ENCODE data around the gene PELO.
"Not testable (repeated sequence)": the region's sequence is repeated elsewhere in the genome, so short reads cannot be mapped to it uniquely, and the experiment has no call there.

Gene PELO, protein sequence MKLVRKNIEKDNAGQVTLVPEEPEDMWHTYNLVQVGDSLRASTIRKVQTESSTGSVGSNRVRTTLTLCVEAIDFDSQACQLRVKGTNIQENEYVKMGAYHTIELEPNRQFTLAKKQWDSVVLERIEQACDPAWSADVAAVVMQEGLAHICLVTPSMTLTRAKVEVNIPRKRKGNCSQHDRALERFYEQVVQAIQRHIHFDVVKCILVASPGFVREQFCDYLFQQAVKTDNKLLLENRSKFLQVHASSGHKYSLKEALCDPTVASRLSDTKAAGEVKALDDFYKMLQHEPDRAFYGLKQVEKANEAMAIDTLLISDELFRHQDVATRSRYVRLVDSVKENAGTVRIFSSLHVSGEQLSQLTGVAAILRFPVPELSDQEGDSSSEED

DNA sequence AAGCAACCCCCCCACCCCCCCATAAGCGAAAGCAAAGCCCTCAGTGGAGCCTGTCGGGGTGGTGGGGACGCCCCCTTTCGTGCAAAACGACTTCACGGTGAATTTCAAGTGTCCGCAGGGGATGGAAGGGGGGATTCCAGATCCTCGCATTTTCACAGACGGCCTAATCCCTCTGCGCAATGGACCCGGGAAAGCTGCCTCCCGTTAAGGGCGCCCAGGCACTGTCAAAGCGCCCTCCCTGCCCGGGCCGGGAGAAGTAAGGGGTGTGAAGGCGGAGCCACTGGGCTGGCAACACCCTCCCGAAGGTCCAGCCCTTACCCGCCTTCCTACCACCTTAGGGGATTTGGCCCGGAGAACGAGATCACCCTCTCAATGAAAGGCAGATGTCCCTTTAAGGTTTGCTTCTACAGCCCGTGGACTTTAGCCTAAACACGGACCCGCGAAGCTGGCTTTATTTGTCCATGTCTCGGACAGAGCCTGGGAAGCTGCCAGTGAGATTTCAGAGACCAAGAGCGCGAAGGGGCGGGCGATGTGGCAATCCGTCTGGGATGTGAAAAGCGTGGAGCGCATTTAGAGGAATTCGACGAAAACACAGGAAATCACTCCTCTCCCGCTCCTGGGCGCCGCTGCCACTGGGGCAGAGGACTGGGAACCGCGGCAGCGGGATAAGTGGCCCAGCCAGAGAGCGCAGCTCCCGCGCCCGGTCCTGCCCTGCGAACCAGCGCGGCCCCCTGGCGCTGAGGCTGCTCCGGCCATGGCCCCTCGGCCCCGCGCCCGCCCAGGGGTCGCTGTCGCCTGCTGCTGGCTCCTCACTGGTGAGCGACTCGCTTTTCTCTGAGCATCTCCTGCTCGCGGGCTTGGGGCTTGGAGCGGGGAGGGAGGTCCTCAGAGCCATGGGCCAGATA, at the start of gene PELO, which contains the start of gene ITGA1:
Gene PELO (plus strand): TSS at position 317 of the 905 bp plus-strand sequence. CDS start 12,479 bp downstream, outside the sequence.
Gene ITGA1 (plus strand): TSS at position 317 of the 905 bp plus-strand sequence. CDS start 438 bp downstream, at position 755.
- DNase-seq (ENCODE audit: low read depth in 2 of 2), result peak in 1 of 2 donors; percentile 45

DNA sequence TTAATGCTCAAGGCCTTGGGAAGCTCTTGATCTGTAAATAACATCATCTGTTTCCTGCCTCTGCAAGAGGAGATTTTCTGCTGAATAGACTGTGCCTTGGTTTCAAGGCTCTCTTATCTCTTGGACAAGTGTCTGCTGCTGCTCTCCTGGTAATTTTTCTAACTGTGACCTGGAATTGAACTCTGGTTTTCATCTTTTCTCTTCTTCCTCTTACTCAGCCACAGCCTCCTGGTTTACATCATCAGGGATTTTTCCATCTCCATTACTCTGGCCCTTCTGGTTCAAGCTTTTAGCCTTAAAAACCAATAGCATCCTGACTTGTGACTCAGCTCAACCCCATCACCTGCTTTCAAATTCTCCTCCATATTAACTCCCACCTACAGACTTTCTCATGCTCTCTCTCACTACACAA, 49.6 kb upstream of the PELO start:
- no peak for DNase-seq (ENCODE audit: low read depth in 2 of 2)

DNA sequence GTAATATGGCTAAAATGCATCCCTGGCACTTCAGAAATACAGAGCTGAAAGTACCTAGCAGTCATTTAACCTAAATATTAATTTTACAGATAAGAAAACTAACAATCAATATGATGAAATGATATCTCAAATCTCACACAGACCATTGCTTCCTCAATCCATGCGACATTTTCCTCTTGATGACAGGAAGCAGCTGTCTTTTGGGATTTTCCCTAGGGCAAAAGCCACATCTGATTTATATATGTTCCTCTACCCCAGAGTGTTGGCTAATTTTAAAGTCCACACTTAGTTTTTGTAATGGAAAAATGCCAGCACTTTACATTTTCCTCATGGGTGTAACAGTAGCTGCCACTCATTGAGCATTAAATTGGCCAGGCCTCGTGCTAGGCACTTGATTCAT, 47.7 kb upstream of the PELO start:
- DNase-seq (ENCODE audit: low read depth in 2 of 2), result no peak

GRCh38 chr5:52743012-52743411, 44.7 kb upstream of the PELO start:
- DNase-seq (ENCODE audit: low read depth in 2 of 2), result no peak

GRCh38 chr5:52743529-52743928, 44.2 kb upstream of the PELO start:
- DNase-seq (ENCODE audit: low read depth in 2 of 2), result no peak

- peak in 1 of 2 donors; percentile 10 for DNase-seq (ENCODE audit: low read depth in 2 of 2)
Observed at GRCh38 chr5:52743970-52744369, 43.7 kb upstream of the PELO start.

DNA sequence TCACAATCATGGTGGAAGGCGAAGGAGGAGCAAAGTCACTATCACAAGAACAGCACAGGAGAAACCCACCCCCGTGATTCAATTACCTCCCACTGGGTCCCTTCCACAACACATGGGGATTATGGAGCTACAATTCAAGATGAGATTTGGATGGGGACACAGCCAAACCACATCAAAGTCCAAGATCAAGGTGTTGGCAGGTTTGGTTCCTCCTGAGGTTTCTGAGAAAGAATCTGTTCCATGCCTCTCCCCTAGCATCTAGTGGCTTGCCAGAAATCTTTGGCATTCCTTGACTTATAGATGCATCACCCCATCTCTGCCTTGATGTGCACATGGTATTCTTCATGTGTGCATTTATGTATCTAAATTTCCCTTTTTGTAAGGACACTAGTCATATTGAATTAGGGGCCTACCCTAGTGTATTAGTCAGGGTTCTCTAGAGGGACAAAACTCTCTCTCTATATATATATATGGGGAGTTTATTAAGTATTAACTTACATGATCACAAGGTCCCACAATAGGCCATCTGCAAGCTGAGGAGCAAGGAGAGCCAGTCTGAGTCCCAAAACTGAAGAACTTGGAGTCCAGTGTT, 42.8 kb upstream of the PELO start:
- DNase-seq (ENCODE audit: low read depth in 2 of 2), result not testable (repeated sequence)

GRCh38 chr5:52746539-52746938, 41.2 kb upstream of the PELO start:
- no peak for DNase-seq (ENCODE audit: low read depth in 2 of 2)

- DNase-seq (ENCODE audit: low read depth in 2 of 2), result no peak
Observed at GRCh38 chr5:52748590-52748989, 39.1 kb upstream of the PELO start.

DNA sequence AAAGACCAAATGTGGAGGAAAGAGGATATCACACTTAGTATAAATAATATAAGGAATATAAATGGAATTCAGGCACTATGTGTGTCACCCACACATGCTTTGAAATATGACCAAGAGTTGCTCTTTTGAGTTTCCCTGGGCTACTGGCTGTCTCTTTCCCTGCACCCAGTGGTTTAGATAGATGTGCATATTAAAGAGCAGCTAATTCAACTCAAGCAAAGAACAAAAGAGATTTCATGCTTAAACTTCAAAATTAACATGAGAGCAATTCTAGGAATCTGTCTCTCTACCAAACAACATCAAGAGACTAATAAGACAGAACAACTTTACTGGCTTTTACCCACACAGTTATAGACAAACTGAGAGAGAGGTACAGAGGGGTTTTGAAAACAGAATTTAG, 38.0 kb upstream of the PELO start:
- no peak for DNase-seq (ENCODE audit: low read depth in 2 of 2)

- no peak for DNase-seq (ENCODE audit: low read depth in 2 of 2)
Observed at GRCh38 chr5:52751137-52751536, 36.6 kb upstream of the PELO start.

GRCh38 chr5:52754051-52754450, 33.7 kb upstream of the PELO start:
- DNase-seq (ENCODE audit: low read depth in 2 of 2), result no peak

DNA sequence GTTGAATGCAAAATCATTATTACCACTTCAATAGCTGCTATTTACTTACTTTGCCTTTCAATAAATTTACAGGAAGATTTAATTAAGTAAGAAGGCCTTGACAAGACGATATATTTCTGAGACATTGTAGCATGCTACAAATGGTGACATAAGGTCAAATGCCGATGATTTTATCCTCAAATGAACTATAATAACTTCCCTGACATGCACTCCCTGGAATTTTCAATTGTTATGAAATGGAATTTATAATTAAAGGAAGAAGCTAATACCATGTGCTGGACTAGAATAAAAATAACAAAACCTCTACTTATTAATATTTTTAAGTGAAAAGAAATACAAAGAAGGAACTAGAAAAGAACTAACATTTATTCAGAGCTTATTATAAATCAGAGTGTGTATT, 30.2 kb upstream of the PELO start:
- DNase-seq (ENCODE audit: low read depth in 2 of 2), result no peak

DNA sequence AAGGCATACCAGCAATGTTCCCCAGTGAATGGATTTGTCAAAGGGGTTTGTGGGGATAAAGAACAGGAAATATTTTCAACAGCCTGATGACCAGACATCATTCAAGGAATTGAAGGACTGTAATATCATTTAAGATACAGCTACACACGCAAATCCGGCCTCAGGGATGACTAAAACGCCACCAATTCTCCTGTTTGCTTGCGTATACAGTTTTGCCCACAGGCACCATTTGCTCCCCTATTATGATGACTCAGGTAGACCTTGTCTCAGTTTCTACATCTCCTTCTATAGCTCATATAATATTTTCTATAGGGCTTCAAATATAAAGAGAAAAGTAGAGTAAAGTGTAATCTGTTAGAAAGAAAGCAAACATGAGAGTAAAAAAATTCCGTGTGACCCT, 29.7 kb upstream of the PELO start:
- DNase-seq (ENCODE audit: low read depth in 2 of 2), result no peak

- no peak for DNase-seq (ENCODE audit: low read depth in 2 of 2)
Observed at GRCh38 chr5:52759331-52759730, 28.4 kb upstream of the PELO start.

DNA sequence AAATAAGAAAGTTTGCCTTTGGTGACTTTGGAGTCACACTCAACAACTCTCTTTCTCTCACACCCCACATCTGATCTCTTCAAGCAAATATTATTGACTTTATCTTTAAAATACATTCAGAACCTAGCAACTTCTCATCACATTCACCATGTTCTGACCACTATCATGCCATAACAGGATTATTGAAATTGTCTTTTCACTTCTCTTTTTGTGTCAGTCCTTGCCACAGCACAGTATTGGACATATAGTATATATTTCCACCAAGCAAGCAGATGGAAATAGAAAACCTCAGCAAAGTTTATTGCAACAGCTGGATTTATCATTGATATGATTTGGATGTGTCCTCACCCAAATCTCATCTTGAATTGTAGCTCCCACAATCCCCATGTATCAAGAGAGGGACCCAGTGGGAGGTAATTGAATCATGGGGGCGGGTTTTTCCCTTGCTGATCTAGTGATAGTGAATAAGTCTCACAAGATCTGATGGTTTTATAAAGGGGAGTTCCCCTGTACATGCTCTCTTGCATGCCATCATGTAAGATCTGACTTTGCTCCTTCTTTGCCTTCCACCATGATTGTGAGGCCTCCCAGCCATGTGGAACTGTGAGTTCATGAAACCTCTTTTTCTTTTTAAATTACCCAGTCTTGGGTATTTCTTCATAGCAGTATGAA, 26.9 kb upstream of the PELO start:
- DNase-seq (ENCODE audit: low read depth in 2 of 2), result no peak

DNA sequence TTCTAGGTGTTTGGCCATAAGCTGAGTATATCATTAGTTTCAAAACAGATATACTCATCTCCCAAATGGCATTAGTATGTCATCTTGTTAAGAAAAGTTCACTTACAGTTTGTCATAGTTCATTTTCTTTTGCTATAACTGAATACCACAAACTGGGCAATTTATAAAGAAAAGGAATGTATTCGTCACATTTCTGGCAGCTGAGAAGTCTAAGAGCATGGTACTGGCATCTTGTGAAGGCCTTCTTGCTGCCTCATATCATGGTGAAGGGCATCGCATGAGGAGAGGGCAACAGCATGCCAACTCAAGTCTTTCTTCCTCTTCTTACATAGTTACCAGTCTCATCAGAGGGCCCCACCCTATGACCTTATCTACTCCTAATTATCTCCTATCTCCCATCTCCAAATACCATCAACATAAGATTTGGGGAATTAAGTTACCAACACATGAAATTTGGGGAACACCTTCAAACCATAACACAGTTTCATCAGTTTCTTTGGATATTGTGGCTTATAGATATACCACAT, 20.4 kb upstream of the PELO start:
- no peak for DNase-seq (ENCODE audit: low read depth in 2 of 2)

DNA sequence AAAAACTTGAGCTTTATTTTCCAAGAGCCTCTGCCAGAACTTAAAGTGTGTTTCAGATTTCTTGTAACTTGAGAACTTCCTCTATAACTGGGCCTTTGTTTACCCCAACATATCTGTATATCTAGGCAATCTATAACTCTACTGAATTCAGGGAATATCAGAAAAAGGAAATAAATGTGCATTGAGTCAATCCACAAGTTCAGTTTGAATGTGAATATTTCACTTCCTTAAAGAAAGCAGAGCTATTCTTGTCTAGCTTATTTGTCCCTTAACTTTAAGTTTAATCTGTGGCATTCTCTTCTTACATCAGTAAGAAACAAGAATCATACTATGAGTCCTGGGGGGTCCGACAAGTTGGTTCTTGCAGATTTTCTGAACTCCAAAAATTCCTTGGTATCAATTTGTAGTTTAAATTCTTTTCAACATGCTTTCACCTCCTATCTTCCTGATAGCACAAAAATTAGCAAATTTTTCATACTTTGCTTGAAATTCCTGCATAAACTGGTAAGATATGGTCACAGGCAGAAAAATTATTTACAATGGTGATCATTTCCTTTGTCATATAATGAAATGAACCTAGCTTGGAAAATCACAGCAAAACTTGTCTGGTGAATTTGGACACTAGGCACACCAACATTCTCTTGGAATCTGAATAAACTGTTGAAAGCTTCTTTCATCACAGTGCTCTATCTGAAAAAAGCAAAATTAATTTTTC, 19.8 kb upstream of the PELO start:
- no peak for DNase-seq (ENCODE audit: low read depth in 2 of 2)

GRCh38 chr5:52769061-52769460, 18.7 kb upstream of the PELO start:
- no peak for DNase-seq (ENCODE audit: low read depth in 2 of 2)

DNA sequence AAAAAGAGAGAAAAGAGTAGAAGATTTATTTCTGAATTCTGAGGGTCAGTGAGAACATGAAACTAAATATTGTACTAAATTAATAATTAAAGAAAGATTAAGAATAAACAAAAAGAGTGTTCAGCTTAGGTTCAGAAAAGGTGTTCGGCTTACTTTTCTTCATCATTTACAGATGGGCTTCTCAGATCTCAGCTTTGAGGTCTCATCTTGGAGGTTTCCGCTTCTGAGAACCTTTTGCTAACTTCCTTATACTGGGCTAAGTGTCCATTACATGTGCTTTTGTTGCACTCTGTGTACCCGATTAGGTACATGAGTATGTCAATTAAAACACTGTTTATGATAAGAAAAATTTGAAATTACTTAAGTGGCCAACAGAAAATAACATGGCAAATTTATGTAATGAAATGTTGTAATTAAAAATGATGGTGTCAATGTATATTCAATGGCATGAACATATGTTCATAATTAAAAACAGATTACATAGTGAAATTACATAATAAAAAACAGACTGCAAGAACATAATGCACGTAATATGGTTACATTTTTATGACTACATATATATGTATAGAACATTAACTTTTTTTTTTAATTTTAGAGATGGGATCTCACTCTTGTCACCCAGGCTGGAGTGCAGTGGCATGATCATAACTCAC, 17.3 kb upstream of the PELO start:
- no peak for DNase-seq (ENCODE audit: low read depth in 2 of 2)

Data from stimulated activated CD8-positive, alpha-beta memory T cell treated with anti-CD3 and anti-CD28 coated beads, Interleukin-7, amount 100 ng/mL, for 4 hours (primary cell).